Measurements from ENCODE around the gene SLC25A21.

- no peak for TF ChIP-seq CTCF (IDR thresholded peaks at IDR 0.05; ENCODE audit: low read depth, low read length, poor library complexity, severe bottlenecking)
- no peak for TF ChIP-seq EZH2phosphoT487 (IDR thresholded peaks at IDR 0.05; ENCODE audit: borderline replicate concordance, low read length)
Measured at GRCh38 chr14:36820111-36820709, 352.2 kb downstream of the SLC25A21 start.

Measured in DOHH2 (cell line).